ENCODE results near the gene MAN1A1.

DNA sequence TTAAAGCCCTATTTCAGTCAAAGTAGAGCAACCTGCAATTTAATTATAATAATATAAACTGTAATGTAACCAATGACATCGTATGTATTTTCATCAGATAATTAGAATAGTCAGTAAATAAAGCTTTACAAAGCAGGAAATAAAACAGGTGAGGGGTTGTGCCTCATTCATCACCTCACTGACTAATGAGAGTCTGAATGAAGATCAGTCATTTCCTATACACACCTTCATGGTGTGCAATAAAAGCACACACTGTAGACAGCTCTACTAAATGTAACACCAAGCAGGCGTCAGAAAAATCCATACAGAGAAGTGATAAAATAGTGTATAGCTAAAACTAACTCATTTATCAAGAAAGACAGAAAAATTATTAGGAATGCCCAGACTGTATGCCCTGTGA, 105.9 kb downstream of the MAN1A1 start:
- TF ChIP-seq POLR2A (IDR thresholded peaks at IDR 0.05): no peak
- TF ChIP-seq, protein P1, sequence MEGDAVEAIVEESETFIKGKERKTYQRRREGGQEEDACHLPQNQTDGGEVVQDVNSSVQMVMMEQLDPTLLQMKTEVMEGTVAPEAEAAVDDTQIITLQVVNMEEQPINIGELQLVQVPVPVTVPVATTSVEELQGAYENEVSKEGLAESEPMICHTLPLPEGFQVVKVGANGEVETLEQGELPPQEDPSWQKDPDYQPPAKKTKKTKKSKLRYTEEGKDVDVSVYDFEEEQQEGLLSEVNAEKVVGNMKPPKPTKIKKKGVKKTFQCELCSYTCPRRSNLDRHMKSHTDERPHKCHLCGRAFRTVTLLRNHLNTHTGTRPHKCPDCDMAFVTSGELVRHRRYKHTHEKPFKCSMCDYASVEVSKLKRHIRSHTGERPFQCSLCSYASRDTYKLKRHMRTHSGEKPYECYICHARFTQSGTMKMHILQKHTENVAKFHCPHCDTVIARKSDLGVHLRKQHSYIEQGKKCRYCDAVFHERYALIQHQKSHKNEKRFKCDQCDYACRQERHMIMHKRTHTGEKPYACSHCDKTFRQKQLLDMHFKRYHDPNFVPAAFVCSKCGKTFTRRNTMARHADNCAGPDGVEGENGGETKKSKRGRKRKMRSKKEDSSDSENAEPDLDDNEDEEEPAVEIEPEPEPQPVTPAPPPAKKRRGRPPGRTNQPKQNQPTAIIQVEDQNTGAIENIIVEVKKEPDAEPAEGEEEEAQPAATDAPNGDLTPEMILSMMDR (IDR thresholded peaks at IDR 0.05): no peak

All from uterus (tissue), 2 donors.